Mesenchymal stem cell (in vitro differentiated cells and primary cell): Measurements from ENCODE around the gene KIFBP.

ENCODE experiments used
- DNase-seq: peaks from one replicate; pipeline ENCODE4 v3.0.0-alpha.2; 2013
- H2AFZ ChIP-seq: one replicate; pipeline ENCODE4 v1.6.1; 2013; ENCODE audit warnings: low read depth, mild to moderate bottlenecking, control low read depth, inconsistent platforms, low read length, moderate library complexity
- H2AK5ac ChIP-seq: 2 replicates; pipeline ENCODE4 v1.6.1; 2013; ENCODE audit warnings: low read length, moderate library complexity, mild to moderate bottlenecking, inconsistent platforms; ENCODE audit not compliant: severe bottlenecking
- H2BK120ac ChIP-seq: one replicate; pipeline ENCODE4 v1.6.1; 2013; ENCODE audit warnings: low read depth, mild to moderate bottlenecking, inconsistent platforms, low read length, moderate library complexity
- H2BK12ac ChIP-seq, 2 experiments: one replicate each; pipeline ENCODE4 v1.6.1; 2013; ENCODE audit warnings: inconsistent platforms in 2 of 2, low read length in 2 of 2, mild to moderate bottlenecking in 2 of 2, moderate library complexity in 2 of 2, control low read depth in 1 of 2
- H2BK15ac ChIP-seq: one replicate; pipeline ENCODE4 v1.6.1; 2013; ENCODE audit warnings: mild to moderate bottlenecking, low read depth, inconsistent platforms; ENCODE audit not compliant: poor library complexity, severe bottlenecking
- H2BK5ac ChIP-seq: 2 replicates; pipeline ENCODE4 v1.6.1; 2013; ENCODE audit warnings: low read depth, mild to moderate bottlenecking, low read length, control low read depth, inconsistent platforms; ENCODE audit not compliant: poor library complexity, severe bottlenecking
- H3K14ac ChIP-seq, 2 experiments: one replicate each; pipeline ENCODE4 v1.6.1; 2013; ENCODE audit warnings: inconsistent platforms in 2 of 2, low read length in 2 of 2, control low read depth in 1 of 2, mild to moderate bottlenecking in 1 of 2, moderate library complexity in 1 of 2
- H3K18ac ChIP-seq, 2 experiments: one replicate each; pipeline ENCODE4 v1.6.1; 2013; ENCODE audit warnings: inconsistent platforms in 2 of 2, low read length in 2 of 2, control low read depth in 1 of 2, low read depth in 1 of 2, mild to moderate bottlenecking in 1 of 2
- H3K23ac ChIP-seq, 2 experiments: one replicate each; pipeline ENCODE4 v1.6.1; 2013; ENCODE audit warnings: inconsistent platforms in 2 of 2, low read length in 2 of 2, mild to moderate bottlenecking in 2 of 2, moderate library complexity in 2 of 2, control low read depth in 1 of 2
- H3K27ac ChIP-seq: 2 replicates; pipeline ENCODE4 v1.5.1; 2013; ENCODE audit warnings: mild to moderate bottlenecking, moderate library complexity, low read length, control low read depth, inconsistent platforms; ENCODE audit not compliant: poor library complexity, severe bottlenecking
- H3K27me3 ChIP-seq, 2 experiments: 2 replicates each; pipeline versions ENCODE4 v1.6.1 to v1.7.0; 2013; ENCODE audit warnings: low read length in 2 of 2, mild to moderate bottlenecking in 2 of 2, moderate library complexity in 2 of 2, control low read depth in 1 of 2, inconsistent platforms in 1 of 2; ENCODE audit not compliant: control insufficient read depth in 1 of 2, insufficient read depth in 1 of 2
- H3K36me3 ChIP-seq, 2 experiments: 2 replicates each; pipeline versions ENCODE4 v1.6.1 to v1.7.0; 2013; ENCODE audit warnings: low read length in 2 of 2, control low read depth in 1 of 2, inconsistent platforms in 1 of 2, low read depth in 1 of 2, mild to moderate bottlenecking in 1 of 2; ENCODE audit not compliant: insufficient read depth in 2 of 2, control insufficient read depth in 1 of 2
- H3K4ac ChIP-seq, 2 experiments: one replicate each; pipeline ENCODE4 v1.6.1; 2013; ENCODE audit warnings: inconsistent platforms in 2 of 2, low read length in 2 of 2, mild to moderate bottlenecking in 2 of 2, moderate library complexity in 2 of 2, control low read depth in 1 of 2, low read depth in 1 of 2
- H3K4me1 ChIP-seq: 2 replicates; pipeline ENCODE4 v1.6.1; 2013; ENCODE audit warnings: low read depth, low read length, control low read depth; ENCODE audit not compliant: control insufficient read depth, insufficient read depth
- H3K4me2 ChIP-seq: 2 replicates; pipeline ENCODE4 v1.6.1; 2013; ENCODE audit warnings: low read length, mild to moderate bottlenecking, inconsistent platforms; ENCODE audit not compliant: poor library complexity, severe bottlenecking
- H3K4me3 ChIP-seq, 2 experiments: 2 replicates each; pipeline versions ENCODE4 v1.5.1 to v1.7.0; 2013; ENCODE audit warnings: low read length in 2 of 2, mild to moderate bottlenecking in 2 of 2, control low read depth in 1 of 2, low read depth in 1 of 2; ENCODE audit not compliant: insufficient read depth in 1 of 2
- H3K79me1 ChIP-seq: replicated peaks from 2 replicates; pipeline ENCODE4 v1.6.1; 2013; ENCODE audit warnings: mild to moderate bottlenecking, control low read depth, low read length, inconsistent platforms; ENCODE audit not compliant: poor library complexity, severe bottlenecking
- H3K9ac ChIP-seq: 2 replicates; pipeline ENCODE4 v1.7.0; 2013; ENCODE audit warnings: mild to moderate bottlenecking, low read length, moderate library complexity
- H3K9me3 ChIP-seq: 2 replicates; pipeline ENCODE4 v1.7.0; 2013; ENCODE audit warnings: mild to moderate bottlenecking, low read length; ENCODE audit not compliant: control insufficient read depth
- H4K8ac ChIP-seq: one replicate; pipeline ENCODE4 v1.6.1; 2013; ENCODE audit warnings: inconsistent platforms, mild to moderate bottlenecking, low read length, moderate library complexity
- H4K91ac ChIP-seq: one replicate; pipeline ENCODE4 v1.6.1; 2013; ENCODE audit warnings: mild to moderate bottlenecking, low read length, inconsistent platforms
- WGBS: methylation state at CpG from one replicate; pipeline ENCODE4 v1.1.7; 2013; ENCODE audit warnings: mixed read lengths; 5-methylcytosine and 5-hydroxymethylcytosine counted together

KIFBP gene

GRCh38 chr10:68982389-68982788 lies 6.2 kb upstream of the KIFBP start:
- WGBS: 94% methylated on average over 10 of the region's 11 CpGs

DNA sequence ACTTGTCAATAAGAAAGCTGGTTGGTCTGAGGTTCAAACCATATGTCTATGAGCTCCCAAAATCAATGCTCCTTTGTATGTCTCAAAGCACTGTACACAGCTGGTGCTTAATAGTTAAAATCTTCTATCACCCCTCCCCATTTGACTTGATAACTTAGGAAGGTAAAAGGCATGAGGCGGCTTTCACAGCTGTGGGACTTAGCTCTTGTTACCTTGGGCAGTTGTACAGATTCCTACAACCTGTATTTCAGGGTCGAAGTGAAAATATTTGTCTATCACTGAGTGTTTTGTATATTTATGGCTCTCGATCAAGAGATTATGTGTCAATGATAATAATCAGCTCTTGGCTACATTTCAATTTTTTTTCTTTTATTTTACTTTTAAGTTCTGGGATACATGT lies 992 bp upstream of the KIFBP start:
- Histone ChIP-seq H2BK120ac (no peak overlapping the region), H2BK5ac (no peak overlapping the region), H3K18ac (no peak overlapping the region), H2BK15ac (no peak overlapping the region), H4K91ac (no peak overlapping the region), H3K27me3 (no peaks in the 10 kb centered on the region), H2AK5ac (no peak overlapping the region), H3K27ac (no peak overlapping the region), H3K9me3 (no peaks in the 10 kb centered on the region), H3K36me3 (peaks cover 7 to 35% of the 10 kb centered on the region in 2 experiments), H3K4me2 (no peak overlapping the region), H3K4ac (no peak overlapping the region), H3K9ac (no peak overlapping the region), H3K4me3 (no peak overlapping the region), H3K79me1 (peaks cover 7% of the 10 kb centered on the region), H2AFZ (no peak overlapping the region), H4K8ac (no peak overlapping the region), H2BK12ac (no peak overlapping the region), H3K14ac (no peak overlapping the region), H3K23ac (no peak overlapping the region), H3K4me1 (peaks cover 13% of the 10 kb centered on the region)
- DNase-seq: no peak
- 100% methylated on average over 1 of the region's 3 CpGs for WGBS

More at GRCh38 chr10:68982389-68982788, 6.2 kb upstream of the KIFBP start:
- Histone ChIP-seq H3K4me2 (no peak overlapping the region), H3K79me1 (peaks cover 15% of the 10 kb centered on the region), H3K4me3 (no peak overlapping the region), H3K27ac (no peak overlapping the region), H2BK15ac (no peak overlapping the region), H3K9ac (no peak overlapping the region), H3K18ac (no peak overlapping the region), H3K9me3 (no peaks in the 10 kb centered on the region), H2BK12ac (no peak overlapping the region), H3K4ac (no peak overlapping the region), H2BK120ac (no peak overlapping the region), H3K23ac (no peak overlapping the region), H3K27me3 (no peaks in the 10 kb centered on the region), H2AK5ac (no peak overlapping the region), H2BK5ac (no peak overlapping the region), H3K4me1 (no peaks in the 10 kb centered on the region), H2AFZ (no peak overlapping the region), H4K91ac (no peak overlapping the region), H4K8ac (no peak overlapping the region), H3K14ac (no peak overlapping the region), H3K36me3 (peaks cover 22 to 80% of the 10 kb centered on the region in 2 experiments)
- DNase-seq: no peak

DNA sequence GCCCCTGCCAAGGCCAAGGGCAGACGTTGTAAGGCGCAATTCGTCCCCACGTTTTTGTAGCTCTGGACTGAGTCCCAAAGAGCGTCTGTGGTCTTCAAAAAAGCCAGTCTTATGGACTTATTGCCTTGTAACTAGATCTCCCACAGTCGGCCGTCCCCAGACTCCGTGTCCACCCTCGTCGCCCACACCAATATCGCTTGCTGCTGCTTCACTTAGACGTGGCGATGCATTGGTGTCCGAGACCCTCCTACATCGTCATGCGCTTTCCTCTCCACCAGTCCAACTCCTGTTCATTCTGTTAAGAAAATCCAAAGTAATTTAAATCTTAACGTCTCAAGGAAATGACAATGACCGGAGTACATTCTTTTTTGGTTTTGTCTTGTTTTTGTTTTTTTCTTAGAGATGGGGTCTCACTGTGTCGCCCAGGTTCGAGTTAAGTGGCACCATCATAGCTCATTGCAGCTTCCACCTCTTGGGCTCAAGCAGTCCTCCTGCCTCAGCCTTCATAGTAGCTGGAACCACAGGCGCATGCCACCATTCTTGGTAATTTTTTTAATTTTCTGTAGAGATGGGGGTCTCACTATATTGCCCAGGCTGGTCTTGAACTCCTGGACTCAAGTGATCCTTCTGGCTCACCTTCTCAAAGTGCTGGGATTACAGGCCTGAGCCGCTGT lies 851 bp downstream of the KIFBP start:
- peak overlapping the region in 1 of 2 experiments; percentile 46 for H3K23ac ChIP-seq
- peak overlapping the region; percentile 70 for H4K91ac ChIP-seq
- H3K9me3 ChIP-seq: no peaks in the 10 kb centered on the region
- peaks cover 16% of the 10 kb centered on the region for H3K4me1 ChIP-seq
- H3K4me2 ChIP-seq: peak overlapping the region; percentile 76
- H3K4ac ChIP-seq: peak overlapping the region; percentile 87 to 91
- peak overlapping the region; percentile 83 for H2AFZ ChIP-seq
- peak overlapping the region in 1 of 2 experiments; percentile 89 for H3K14ac ChIP-seq
- H2BK12ac ChIP-seq: no peak overlapping the region
- peak overlapping the region; percentile 73 to 89 for H3K18ac ChIP-seq
- peak overlapping the region; percentile 87 to 97 for H3K4me3 ChIP-seq
- H2AK5ac ChIP-seq: no peak overlapping the region
- peak overlapping the region; percentile 95 for H3K9ac ChIP-seq
- no peak overlapping the region for H2BK5ac ChIP-seq
- DNase-seq: peak; percentile 37
- no peaks in the 10 kb centered on the region for H3K27me3 ChIP-seq
- peak overlapping the region; percentile 74 for H4K8ac ChIP-seq
- H3K36me3 ChIP-seq: peaks cover 7 to 16% of the 10 kb centered on the region in 2 experiments
- H3K27ac ChIP-seq: no peak overlapping the region
- no peak overlapping the region for H2BK15ac ChIP-seq
- no peak overlapping the region for H2BK120ac ChIP-seq
- H3K79me1 ChIP-seq: peaks cover 3% of the 10 kb centered on the region
- WGBS: 28% methylated on average over 22 of the region's 22 CpGs

DNA sequence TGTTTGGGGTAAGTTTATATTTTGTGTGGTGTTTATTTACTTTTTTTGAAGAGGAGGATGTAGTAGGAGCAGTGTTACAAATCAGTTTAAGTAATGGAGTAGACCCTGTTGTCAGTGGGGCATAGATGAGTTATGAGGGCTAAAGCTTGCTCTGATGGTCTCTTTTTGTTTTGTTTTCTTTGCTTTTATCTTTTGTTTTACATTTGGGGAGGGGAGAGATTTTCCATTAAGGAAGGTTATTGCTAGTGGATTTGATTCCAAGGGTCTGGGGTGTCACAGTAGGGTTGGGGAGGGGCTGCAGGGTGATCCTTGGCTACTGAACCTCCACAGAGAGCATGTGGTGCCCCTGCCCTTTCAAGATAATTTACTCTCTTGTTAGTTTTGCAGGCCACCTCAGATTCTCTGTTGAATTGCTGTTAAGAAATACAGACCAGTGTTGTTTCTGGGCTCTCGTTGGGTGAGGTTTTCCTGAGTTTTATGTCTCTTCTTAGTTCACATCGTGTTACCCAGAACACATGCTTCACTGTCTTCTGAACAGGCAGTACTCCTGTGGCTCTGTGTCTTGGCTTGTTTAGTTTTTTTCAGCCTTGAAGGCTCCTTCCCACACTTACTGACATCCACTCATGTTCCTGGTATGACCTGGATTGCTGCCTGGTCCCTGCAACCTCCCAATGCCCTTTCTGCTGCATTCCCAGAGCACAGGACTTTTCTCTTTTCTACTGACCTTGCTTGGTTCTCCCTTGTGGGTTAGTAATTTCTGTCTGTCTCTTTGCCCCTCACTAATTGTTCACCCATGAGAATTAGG lies 4.2 kb downstream of the KIFBP start:
- no peak overlapping the region for H2BK120ac ChIP-seq
- H3K4me3 ChIP-seq: peak overlapping the region in 1 of 2 experiments; percentile 45
- peak overlapping the region; percentile 67 for H3K9ac ChIP-seq
- H3K18ac ChIP-seq: peak overlapping the region; percentile 46 to 81
- peaks cover 3 to 5% of the 10 kb centered on the region in 2 experiments for H3K36me3 ChIP-seq
- H3K79me1 ChIP-seq: peaks cover 3% of the 10 kb centered on the region
- H3K4me1 ChIP-seq: peaks cover 16% of the 10 kb centered on the region
- H3K9me3 ChIP-seq: no peaks in the 10 kb centered on the region
- H3K27me3 ChIP-seq: no peaks in the 10 kb centered on the region
- H3K27ac ChIP-seq: no peak overlapping the region
- H2BK5ac ChIP-seq: no peak overlapping the region
- H4K8ac ChIP-seq: no peak overlapping the region
- no peak overlapping the region for H3K4ac ChIP-seq
- H3K23ac ChIP-seq: no peak overlapping the region
- H2AK5ac ChIP-seq: no peak overlapping the region
- H2BK12ac ChIP-seq: no peak overlapping the region
- WGBS: 40% methylated on average over 2 of the region's 2 CpGs
- DNase-seq: peak; percentile 91
- no peak overlapping the region for H2BK15ac ChIP-seq
- no peak overlapping the region for H3K4me2 ChIP-seq
- H4K91ac ChIP-seq: no peak overlapping the region
- no peak overlapping the region for H2AFZ ChIP-seq
- H3K14ac ChIP-seq: no peak overlapping the region
